ENCODE measurements around the gene NEMF.
"Not testable (repeated sequence)": the region's sequence is repeated elsewhere in the genome, so short reads cannot be mapped to it uniquely, and the experiment has no call there.

Gene NEMF

DNA sequence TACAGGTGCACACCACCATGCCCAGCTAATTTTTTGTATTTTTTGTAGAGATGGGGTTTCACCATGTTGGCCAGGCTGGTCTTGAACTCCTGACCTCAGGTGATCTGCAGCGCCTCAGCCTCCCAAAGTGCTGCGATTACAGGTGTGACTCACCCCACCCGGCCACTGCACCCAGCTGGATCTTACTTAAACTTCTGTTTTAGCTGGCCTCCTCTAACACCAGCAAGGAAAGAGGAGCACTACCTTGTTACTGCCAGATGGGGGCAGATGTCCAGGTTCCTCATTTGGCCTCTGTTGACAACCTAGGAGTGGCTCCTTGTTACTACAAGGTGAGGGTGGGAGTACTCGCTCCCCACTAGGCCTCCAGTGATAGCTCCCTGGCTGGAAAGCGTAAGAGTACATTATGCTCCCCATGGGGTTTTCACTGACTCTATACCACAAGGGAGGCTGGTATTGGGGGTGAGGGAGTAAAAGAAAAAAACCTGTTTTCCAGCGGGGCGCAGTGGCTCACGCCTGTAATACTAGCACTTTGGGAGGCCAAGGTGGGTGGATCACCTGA lies 27.1 kb upstream of the NEMF start:
- no peak for DNase-seq

DNA sequence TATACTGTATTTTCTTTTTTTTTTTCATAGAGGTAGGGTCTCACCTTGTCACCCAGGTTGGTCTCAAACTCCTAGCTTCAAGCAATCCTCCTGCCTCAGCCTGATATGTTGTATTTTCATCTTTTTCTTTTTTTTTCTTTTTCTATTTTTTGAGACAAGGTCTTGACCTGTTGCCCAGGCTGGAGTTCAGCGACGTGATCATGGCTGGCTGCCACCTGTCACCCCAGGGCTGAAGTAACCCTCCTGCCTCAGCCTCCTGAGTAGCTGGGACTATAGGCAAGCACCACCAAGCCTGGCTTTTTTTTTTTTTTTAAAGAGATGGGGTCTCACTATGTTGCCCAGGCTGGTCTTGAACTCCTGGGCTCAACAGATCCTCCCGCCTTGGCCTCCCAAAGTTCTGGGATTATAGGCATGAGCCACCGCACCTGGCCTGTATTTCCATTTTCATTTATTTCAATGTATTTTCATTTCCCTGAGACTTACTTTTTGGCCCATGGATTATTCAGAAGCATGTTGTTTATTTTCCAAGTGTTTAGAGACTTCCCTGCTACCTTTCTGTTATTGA lies 24.1 kb upstream of the NEMF start:
- no peak for DNase-seq

DNA sequence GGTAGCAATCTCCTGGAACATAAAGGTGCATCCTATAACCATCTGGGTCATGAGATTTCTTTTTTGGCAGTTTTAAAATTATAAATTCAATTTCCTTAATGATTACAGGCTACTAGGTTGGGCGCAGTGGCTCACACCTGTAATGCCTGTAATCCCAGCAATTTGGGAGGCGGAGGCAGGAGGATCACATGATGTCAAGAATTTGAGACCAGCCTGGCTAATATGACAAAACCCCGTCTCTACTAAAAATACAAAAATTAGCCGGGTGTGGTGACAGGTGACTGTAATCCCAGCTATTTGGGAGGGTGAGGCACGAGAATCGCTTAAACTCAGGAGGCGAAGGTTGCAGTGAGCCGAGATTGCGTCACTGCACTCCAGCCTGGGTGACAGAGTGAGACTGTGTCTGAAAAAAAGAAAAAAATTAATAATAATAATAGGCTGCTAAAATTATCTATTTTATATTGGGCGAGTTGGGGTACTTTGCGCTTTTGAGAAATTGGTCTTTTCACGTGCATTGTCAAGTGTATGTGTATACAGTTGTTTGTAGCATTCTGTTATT lies 23.1 kb upstream of the NEMF start:
- DNase-seq, result no peak

GRCh38 chr14:49873548-49873947 lies 21.0 kb upstream of the NEMF start:
- DNase-seq, result not testable (repeated sequence)

- no peak for DNase-seq
Observed at GRCh38 chr14:49870908-49871307, 18.3 kb upstream of the NEMF start.

- DNase-seq, result no peak
Observed at GRCh38 chr14:49868720-49869114, 16.1 kb upstream of the NEMF start.

GRCh38 chr14:49867831-49868719 lies 15.5 kb upstream of the NEMF start:
- peak; percentile 81 for DNase-seq

GRCh38 chr14:49865431-49865859 lies 12.9 kb upstream of the NEMF start:
- DNase-seq, result peak; percentile 28

DNA sequence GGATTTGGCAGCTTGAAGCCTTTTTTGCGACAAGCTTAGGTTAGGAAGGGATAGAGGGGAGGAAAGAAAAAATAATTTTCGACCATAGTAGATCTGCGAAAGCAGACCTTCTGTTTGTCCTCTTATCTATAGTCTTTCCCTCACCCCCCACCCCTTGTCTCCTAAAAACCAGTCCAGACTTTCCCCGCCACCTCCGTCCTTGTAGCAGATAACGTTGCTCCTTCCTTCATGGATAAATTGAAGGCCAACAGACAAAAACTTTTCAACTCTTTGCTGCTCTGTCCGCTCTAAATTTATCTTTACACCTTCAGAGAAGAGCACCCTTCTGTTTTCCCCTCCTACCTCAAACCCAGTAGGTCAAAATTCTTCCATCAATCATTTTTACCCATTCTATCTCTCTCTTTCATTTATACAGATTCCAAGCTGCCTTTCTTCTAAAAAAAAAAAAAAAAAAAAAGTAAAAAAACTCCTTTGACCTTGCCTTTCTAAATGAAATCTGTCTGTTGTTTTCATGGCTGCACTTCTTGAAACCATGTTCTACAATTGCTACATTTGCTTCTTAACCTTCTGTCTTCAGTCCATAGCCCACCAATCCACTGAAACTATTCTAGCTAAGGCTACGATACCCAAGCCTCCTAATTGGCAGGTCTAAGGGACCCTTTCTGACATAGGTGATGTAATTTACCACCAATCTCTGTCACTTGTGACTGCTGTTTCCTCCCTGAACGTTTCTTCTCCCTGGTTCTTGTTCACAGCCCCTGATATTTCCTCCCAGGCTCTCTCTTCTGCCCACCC lies 11.1 kb upstream of the NEMF start:
- DNase-seq, result no peak

DNA sequence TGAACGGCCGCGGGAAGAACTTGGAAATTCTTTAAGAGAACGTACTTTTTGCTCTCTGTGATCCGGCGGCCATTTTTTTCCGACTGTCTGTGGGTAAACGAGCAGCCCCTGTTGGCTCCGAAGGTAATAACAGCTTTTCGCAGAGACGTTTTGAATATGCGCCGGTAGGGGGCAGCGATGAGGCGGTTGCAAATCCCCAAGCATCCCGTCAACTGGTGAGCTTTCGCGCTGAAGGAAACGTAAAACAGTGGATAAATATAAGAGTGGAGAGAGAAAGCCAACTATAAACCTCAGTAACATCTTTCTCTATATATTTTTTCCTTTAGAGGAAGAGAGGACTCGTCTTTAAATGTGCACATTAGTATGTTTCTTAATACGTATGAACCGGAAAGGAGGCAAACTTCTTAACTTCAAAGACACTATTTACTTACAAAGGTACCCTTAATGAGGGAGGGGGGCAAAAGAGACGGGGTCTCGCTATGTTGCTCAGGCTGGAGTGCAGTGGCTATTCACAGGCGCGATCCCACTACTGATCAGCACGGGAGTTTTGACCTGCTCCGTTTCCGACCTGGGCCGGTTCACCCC lies 9.6 kb upstream of the NEMF start:
- DNase-seq, result peak; percentile 71

DNA sequence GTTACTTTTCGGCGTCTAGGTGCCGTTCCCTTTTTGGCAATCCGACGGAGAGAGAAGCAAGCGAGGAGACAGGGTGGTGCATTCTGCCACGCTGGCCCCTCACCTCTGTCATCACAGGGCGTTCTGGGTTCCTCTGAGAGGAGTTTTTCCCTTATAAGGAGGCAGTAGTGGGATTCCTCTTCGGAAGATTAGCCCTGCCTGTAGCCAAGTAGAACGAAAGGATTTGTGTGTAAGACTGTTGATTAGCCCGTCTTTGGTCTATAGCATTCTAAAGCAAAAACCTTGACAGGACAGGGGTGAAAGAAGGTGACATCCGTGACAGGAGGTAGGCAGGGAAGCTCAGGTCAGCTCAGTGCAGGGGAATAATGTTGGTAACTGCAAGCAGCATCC lies 9.1 kb upstream of the NEMF start:
- DNase-seq, result no peak

DNA sequence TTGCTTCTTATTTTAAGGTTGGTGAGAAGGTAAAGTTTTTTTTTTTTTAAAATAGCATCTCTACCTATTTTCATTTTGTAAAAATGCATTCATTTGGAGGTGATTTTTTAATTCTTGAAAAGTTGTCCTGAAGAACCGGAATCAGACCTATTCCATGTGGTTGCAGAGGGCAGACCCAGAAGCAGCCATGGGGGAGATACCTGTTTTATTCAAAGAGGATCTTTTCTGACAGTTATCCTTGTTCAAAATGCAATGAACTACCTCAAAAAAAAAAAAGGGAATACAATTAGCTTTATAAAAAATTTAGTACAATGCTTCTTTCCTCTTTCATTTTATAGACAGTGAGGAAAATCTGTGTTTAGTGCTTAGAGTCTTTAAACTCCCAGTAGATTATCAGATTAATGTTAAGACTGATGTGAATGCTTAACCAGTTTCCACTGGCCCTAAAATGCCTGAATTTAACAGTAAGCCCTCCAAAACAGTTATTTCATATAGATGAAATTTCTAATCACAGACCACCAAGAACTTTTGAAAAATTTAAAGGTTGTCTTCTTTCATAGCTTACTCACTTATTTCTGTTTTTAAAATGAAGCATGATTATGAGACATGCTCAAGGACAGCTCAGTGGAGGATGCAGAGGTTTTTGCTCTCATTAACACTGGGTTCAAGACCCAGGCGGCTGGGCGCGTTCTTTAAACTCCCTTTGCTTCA lies 8.6 kb upstream of the NEMF start:
- no peak for DNase-seq

GRCh38 chr14:49858383-49858782 lies 5.8 kb upstream of the NEMF start:
- no peak for DNase-seq

- no peak for DNase-seq
Observed at GRCh38 chr14:49857427-49858003, 4.9 kb upstream of the NEMF start.

GRCh38 chr14:49853572-49854375 lies 1.2 kb upstream of the NEMF start:
- no peak for DNase-seq

GRCh38 chr14:49853158-49853477 lies 530 bp upstream of the NEMF start:
- no peak for DNase-seq

- DNase-seq, result no peak
Observed at GRCh38 chr14:49851813-49852212, 775 bp downstream of the NEMF start.

- no peak for DNase-seq
Observed at GRCh38 chr14:49849213-49849847, 3.3 kb downstream of the NEMF start.

GRCh38 chr14:49828640-49829039 lies 23.9 kb downstream of the NEMF start:
- no peak for DNase-seq

GRCh38 chr14:49820176-49820575 lies 32.4 kb downstream of the NEMF start:
- DNase-seq, result no peak

Measured in NCI-H1417 treated with DMSO at 0.1 percent for 48 hours (cell line).